IPS-11a (cell line): ENCODE measurements around the gene IFT22.
"Not testable (repeated sequence)": the region's sequence is repeated elsewhere in the genome, so short reads cannot be mapped to it uniquely, and the experiment has no call there.

Experiments
- H3K4me3 ChIP-seq: one replicate; pipeline ENCODE4 v1.5.1; 2013; ENCODE audit warnings: low read depth, low read length, control low read depth

IFT22 gene

DNA sequence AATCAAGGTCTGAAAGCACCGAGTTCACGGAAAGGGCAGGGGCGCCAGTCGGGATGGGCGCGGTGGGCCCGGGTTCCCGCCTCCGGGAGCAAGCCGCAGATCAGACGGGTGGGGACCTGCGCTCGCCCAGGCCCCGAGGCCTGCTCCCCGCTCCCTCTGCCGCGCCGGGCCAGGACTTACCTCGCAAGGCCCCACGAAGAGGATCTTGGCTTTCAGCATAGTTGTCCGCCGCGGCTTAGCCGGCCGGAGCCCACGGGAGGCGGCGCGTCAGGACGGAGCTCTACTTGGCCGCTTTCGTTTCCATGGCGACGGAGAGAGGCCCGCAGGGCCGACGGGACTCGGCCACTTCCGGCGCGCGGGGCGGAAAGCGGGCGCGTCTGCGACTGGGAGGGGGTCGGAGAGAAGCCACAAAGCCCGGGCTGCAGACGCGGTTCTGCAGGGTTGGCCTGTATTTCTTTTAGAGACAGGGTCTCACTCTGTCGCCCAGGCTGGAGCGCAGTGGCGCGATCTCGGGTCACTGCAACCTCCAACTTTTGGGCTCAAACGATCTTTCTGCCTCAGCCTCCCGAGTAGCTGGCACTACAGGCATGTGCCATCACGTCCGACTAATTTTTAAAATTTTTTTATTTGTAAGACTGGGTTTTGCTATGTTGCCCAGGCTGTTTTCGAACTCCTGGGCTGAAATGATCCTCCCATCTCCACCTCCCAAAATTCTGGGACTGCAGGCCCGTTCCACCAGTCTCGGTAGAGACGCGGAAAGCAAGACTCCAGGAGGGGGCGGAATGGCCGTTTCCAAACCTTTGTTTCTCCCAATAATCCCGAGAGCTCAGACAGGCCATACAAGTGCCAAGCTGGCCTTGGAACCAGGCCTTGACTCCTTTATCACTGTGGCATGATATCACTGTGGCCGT lies at the start of gene IFT22:
Gene IFT22 (minus strand): TSS at position 322 of the 911 bp plus-strand sequence. CDS start 103 bp downstream, at position 219.
- H3K4me3 ChIP-seq: peak within 1 kb of the TSS; percentile 75

DNA sequence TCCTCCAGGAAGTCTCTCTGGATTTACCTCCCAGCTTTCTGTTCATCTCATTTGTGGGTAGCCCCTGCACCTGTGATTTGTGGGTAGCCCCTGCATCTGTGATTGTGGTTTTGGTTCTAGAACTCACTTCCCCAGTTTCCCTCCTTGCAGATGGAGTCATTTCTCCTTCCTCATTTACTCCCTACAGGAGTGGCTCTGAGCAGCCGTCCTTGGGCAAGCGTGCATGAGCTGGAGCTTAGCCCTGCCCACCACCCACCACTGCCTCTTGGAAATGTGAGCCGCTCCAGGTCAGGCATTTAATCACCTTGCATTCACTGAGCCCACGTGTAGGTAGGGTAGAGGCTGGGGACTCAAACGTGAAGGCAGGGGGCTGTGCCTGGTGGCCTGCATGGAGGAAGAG lies 49.2 kb upstream of the IFT22 start:
- no peak overlapping the region for H3K4me3 ChIP-seq

DNA sequence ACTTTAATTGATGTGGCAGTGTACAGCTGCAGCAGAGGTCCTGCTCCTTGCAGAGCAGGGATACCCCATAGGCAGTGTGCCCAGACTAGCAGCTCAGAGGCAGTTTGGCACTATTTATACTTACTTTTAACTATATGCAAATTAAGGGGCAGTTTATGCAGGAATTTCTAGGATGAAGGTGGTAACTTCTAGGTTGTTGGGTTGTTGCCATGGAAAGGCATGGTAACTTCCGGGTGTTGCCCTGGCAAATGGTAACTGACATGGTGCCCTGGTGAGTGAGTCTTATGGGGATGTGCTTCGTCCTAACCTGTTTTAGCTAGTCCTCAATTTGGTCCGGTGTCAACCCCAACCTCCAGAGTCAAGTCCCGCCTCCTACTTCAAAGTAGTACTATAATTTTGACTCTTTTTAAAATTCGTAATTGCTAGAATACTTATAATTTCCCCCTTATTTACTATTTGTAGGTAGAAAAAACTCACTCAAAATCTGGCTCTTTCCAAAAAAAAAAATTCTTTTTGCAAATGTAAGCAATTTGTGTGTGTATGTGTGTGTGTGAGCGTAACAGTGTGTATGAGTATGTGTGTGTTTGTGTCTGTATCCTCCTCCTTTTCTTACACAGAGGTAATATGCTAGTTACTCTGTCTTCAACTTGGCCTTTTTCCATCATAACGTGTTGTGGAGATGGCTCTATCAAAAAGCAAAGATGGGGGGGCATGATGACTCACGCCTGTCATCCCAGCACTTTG lies 47.0 kb upstream of the IFT22 start:
- H3K4me3 ChIP-seq: no peak overlapping the region

DNA sequence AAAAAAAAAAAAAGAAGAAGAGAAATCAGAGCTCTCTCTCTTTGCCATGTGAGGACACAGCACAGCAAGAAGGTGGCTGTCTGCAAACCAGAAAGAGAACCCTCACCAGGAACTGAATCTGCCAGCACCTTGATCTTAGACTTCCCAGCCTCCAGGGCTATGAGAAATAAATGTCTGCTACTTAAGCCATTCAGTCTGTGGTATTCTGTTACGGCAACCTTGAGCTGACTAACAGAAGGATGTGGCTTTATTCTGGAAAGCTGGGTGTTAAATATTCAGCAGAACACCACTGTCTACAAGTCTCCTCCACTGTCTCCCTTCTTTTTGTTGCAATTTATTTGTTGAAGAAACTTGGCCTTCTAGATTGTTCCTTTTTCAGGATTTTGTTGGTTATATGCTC lies 46.1 kb upstream of the IFT22 start:
- no peak overlapping the region for H3K4me3 ChIP-seq

DNA sequence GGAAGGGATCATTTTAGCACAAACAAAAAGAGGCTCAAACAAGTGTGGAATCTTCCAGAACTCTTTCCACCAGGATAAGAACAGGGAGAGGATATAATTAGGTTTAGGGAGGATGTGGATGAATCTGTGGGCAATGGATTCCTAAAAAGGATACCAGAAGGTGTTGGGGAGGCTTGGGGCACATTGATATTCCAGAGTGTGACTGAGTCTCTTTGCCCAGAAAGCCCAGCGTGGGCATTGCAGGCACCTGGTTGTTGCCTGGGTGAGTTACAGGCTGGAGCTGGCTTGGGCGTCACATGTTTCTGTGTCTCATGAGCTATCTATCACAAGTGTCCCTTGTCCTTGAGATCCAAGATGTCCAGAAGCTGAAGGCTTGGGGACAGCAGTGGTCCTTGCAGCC lies 44.3 kb upstream of the IFT22 start:
- no peak overlapping the region for H3K4me3 ChIP-seq

DNA sequence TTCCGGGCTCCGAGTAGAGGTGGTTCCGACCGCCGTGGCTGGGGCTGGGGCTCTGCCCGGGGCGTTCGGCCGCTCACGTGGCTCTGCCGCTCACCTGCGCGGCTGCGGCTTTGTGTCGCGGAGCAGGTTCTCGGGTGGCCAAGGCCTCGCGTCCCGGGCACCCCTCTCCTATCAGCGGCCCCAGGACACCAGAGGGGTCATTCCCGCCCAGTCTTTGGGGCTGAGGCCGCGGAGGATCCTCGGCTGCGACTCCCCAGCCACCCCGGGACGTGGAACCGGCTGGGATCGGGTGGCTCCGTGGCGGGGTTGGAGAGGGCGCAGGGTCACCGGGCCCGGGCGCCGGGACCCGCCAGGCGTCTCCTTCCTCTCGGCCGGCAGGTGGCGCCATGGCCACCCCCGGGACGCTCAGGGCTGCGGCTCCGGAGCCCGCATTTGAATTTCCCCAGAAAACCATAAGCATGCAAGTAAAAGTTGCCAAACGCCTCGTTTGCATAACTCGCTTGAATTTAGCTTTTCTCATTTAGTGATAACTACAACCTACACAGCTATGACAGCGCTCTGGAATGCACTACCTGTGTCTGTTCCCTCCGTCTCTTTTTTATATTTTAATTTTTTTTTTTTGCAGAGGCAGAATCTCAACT lies 42.2 kb upstream of the IFT22 start:
- H3K4me3 ChIP-seq: peak overlapping the region; percentile 62

DNA sequence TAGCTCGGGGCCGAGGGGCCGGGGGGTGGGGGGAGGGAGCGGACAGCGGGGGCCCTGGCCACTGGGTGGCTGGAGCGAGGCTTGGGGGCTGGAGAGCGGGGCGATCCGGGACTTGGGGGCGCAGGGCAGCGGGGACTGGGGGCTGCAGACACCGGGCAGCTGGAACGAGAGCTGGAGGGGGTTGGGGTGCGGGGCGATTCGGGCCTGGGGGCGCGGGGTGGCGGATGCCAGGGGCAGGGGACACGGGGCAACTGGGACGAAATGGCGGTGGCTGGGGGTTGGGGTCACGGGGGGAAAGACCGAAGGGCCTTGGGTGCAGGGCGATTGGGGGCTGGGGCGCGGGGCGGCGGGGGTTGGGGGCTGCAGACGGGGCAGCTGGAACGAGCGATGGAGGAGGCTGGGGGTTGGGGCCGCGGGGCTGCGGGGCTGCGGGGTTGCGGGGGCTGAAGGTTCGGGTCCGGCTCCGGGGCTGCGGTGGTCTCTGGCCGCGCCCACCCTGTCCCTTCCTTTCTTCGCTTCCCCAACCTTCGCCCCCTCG lies 41.7 kb upstream of the IFT22 start:
- peak overlapping the region; percentile 69 for H3K4me3 ChIP-seq

DNA sequence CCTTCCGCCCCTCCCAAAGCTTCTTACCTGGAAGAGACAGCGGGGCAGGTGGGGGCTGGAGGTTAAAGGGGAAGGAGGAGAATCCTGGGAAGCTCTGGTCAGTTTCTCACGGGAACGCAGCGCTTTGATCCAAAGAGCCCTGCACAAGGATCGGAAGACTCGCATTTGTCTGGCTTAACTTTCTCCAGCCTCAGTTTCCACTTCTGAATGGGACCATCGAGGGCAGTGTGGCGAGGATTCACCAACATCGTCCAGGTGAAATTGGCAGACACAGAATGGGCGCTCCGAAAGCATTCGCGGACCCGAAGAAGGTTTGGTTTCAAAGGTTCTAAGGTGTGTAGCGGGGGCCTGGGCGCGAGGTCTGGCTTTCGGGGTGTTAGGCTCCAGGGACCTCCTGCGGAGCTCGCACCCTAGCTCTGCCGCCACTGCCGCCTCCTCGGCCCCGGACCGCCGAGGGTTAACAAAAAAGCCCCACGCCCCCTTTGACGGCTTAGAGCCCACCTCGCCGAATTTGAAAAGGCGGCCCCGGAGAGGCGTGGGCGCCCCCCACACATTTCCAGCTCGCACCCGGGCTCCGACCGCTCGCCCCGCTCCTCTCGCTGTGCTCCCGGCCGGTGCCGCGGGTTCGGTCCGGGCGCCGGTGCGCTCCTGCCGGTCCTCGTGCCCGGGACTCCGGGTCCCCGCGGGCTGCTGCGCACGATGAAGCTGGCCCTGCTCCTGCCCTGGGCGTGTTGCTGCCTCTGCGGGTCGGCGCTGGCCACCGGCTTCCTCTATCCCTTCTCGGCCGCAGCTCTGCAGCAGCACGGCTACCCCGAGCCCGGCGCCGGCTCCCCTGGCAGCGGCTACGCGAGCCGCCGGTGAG lies 41.0 kb upstream of the IFT22 start, which contains the start of gene COL26A1:
Gene COL26A1 (plus strand): TSS at position 542 of the 862 bp plus-strand sequence. CDS start 158 bp downstream, at position 700.
- peak within 1 kb of the TSS; percentile 69 for H3K4me3 ChIP-seq

DNA sequence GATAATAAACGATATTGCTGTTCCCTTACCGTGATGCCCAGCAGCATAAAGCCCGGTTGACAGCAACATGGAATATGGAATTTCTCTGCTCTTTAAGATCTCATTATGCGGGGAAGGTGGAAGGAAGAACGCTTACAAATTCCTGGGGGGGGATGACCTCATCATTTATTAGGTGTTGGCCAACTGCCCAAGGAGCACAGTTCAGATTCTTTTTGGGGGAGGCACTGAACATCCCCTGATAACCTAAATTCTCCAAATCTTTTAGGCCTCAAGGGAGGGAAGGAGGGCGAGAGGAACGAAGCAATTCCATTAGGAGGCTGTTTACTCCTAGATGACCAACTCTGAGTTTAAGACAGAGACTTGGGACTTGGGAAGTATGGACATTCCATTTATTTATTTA lies 35.8 kb upstream of the IFT22 start:
- H3K4me3 ChIP-seq: no peak overlapping the region

DNA sequence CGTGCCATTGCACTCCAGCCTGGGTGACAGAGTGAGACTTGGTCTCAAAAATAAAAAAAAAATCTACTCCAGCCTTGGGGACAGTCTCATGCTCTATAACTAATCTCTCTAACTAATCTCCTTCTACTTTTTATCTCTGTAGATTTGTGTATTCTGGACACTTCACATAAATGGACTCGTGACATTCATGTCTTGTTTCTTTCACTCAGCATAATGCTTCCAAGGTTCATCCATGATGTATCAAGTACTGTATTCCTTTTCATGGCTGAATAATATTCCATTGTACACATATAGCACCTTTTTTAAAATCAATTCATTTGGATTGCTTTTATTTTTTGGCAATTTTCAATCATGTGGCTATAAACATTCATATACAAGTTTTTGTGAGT lies 31.3 kb upstream of the IFT22 start:
- no peak overlapping the region for H3K4me3 ChIP-seq

DNA sequence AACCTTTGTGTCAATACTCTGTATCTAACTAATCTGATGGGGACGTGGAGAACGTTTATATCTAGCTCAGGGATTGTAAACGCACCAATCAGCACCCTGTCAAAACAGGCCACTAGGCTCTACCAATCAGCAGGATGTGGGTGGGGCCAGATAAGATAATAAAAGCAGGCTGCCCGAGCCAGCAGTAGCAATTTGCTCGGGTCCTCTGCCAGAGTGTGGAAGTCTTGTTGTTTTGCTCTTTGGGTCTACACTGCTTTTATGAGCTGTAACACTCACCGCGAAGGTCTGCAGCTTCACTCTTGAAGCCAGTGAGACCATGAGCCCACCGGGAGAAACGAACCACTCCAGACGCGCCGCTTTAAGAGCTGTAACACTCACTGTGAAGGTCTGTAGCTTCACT lies 27.7 kb upstream of the IFT22 start:
- H3K4me3 ChIP-seq: not testable (repeated sequence)

DNA sequence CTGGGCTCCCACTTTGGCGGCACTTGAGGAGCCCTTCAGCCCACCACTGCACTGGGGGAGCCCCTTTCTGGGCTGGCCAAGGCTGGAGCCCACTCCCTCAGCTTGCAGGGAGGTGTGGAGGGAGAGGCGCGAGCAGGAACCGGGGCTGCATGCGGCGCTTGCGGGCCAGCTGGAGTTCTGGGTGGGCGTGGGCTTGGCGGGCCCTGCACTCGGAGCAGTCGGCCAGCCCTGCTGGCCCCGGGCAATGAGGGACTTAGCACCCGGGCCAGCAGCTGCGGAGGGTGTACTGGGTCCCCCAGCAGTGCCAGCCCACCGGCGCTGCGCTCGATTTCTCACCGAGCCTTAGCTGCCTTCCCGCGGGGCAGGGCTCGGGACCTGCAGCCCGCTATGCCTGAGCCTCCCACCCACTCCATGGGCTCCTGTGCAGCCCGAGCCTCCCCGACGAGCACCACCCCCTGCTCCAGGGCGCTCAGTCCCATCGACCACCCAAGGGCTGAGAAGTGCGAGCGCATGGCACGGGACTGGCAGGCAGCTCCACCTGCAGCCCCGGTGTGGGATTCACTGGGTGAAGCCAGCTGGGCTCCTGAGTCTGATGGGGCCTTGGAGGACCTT lies 26.9 kb upstream of the IFT22 start:
- not testable (repeated sequence) for H3K4me3 ChIP-seq

DNA sequence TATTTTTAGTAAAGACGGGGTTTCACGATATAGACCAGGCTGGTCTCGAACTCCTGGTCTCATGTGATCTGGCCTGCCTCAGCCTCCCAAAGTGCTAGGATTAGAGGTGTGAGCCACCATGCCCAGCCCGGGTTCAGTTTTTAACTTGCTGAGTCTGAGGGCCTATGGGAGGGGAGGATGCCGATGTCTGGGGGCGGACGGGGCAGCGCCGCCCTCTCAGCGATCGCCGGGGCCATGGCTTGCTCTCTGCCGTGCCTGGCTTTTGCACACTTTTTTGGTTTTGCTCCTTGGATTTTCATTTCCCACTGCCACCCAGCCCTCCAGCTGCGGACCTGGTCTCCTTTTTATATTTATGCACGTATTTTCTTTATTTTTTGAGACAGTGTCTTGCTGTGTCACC lies 25.9 kb upstream of the IFT22 start:
- H3K4me3 ChIP-seq: no peak overlapping the region

DNA sequence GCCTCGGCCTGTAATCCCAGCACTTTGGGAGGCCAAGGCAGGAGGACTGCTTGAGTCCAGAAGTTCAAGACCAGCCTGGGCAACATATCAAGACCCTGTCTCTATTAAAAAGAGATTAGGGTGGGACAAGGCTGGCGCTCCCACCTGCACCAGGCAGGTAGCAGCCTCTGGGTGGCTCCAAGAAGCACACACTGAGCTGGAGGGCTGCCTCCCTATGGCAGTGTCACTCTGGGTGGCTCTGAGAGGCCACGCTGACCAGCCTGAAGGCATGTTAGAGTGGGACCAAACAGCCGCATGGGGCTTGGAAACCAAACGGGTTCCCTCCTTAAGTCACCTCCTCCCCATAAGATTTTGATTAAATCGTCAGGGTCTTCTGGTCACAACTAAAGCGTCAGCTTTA lies 21.3 kb upstream of the IFT22 start:
- H3K4me3 ChIP-seq: no peak overlapping the region

DNA sequence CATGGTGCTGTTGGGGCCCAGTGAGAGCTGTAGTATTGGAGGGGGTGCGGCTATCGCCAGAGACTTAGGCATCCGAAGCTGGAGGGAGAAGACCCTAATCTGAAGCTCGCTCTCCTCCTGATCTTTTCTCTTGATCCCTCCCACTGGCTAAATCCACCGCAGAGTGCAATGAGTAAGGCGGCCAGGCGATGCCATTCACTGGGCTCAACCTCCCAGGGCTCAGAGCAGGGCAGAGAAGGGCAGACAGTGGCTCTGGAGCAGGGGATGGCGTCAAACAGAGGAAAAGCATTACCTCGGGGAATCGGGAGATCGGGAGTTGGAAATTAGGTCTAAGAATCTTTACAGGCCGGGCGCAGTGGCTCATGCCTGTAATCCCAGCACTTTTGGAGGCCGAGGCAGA lies 18.8 kb upstream of the IFT22 start:
- no peak overlapping the region for H3K4me3 ChIP-seq

DNA sequence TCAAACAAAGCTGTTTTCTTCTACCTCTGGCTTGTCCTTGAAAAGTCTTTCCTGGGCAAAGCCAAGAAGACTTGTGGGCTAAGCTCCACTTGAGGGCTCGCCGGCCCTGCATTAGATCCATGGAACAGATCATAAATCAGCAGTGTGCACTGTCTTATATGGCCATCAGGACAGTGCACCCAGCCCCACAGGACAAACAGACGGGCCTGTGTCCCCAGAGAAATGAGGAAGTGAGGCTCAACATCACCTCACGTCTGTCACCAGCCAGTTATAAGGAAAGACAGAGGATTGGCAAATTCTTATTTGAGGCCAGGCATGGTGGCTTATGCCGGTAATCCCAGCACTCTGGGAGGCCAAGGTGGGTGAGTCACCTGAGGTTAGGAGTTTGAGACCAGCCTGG lies 12.3 kb upstream of the IFT22 start:
- no peak overlapping the region for H3K4me3 ChIP-seq

DNA sequence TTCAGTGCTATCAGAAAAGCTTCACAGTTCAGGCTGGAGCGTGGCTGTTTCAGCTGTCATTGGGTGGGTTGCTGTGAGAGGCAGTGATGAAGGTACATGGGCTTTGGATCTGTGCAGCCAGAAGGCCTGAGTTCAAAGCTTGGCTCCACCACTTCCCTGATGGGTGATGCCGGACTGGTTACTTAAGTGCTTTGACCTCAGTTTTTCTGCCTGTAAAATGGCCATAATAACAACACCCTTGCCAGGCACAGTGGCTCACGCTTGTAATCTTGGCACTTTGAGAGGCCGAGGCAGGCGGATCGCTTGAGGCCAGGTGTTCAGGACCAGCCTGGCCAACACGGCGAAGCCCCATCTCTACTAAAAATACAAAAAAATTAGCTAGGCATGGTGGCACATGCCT lies 10.4 kb upstream of the IFT22 start:
- H3K4me3 ChIP-seq: no peak overlapping the region

DNA sequence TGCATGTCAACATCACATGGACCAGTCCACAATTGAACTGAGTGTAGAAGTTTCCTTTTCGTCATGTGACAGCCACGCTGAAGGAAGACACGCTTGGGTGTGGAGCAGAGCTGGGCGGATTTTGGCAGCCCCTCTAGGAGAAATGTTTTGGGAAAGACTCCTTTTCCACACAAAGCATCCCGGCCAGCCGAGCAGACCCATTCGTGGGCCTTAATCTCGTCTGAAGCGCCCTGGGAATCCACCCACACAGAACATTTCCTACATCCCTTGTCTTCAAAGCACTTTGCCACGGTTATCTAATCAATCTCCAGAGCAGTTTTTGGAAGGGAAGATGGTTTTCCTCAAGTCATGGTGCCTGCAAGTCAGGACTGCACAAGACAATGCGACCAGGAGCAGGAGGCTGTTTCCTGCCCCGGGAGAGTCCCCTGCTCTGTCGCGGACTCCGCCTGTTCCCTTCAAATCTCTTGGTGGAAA lies 8.4 kb upstream of the IFT22 start:
- H3K4me3 ChIP-seq: no peak overlapping the region

DNA sequence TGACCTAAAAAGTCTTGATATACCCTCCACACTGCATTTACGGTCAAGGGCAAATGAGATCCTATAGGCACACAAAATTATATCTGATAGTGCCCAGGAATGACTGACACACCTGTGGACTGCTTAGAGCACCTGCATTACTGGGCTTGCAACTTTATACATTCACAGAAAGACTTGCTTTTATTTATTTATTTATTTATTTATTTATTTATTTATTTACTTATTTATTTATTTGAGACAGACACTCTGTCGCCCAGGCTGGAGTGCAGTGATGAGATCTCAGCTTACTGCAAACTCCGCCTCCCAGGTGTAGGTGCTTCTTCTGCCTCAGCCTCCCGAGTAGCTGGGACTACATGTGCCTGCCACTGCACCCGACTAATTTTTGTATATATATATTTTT lies 6.5 kb upstream of the IFT22 start:
- no peak overlapping the region for H3K4me3 ChIP-seq

DNA sequence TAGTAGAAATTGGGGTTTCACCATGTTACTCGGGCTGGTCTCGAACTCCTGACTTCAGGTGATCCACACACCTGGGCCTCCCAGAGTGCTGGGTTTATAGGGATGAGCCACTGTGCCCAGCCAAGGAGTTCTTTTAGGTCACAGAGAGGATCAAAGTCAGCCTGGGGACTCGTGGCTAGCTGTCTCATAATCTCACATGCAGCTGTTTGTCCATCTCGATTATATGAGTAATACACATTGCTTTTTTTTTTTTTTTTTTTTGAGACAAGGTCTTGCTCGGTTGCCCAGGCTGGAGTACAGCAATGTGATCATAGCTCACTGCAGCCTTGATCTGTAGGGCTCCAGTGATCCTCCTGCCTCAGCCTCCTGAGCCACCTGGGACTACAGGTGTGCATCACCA lies 2.2 kb downstream of the IFT22 start:
- no peak overlapping the region for H3K4me3 ChIP-seq
